ENCODE measurements around the gene SF3B2.
"Not testable (repeated sequence)": the region's sequence is repeated elsewhere in the genome, so short reads cannot be mapped to it uniquely, and the experiment has no call there.

Gene SF3B2

GRCh38 chr11:66015936-66016792 lies 36.0 kb upstream of the SF3B2 start:
- DNase-seq (ENCODE audit: low read depth, low spot score) = no peak
- H3K27ac ChIP-seq = no peak overlapping the region

- H3K27ac ChIP-seq = no peak overlapping the region
- no peak for DNase-seq (ENCODE audit: low read depth, low spot score)
Observed at GRCh38 chr11:66016793-66017177, 35.4 kb upstream of the SF3B2 start.

- DNase-seq (ENCODE audit: low read depth, low spot score) = no peak
- no peak overlapping the region for H3K27ac ChIP-seq
Observed at GRCh38 chr11:66017321-66017720, 34.8 kb upstream of the SF3B2 start.

- DNase-seq (ENCODE audit: low read depth, low spot score) = no peak
- no peak overlapping the region for H3K27ac ChIP-seq
Observed at GRCh38 chr11:66020212-66020611, 32.0 kb upstream of the SF3B2 start.

- no peak for DNase-seq (ENCODE audit: low read depth, low spot score)
- H3K27ac ChIP-seq = no peak overlapping the region
Observed at GRCh38 chr11:66020618-66021357, 31.4 kb upstream of the SF3B2 start.

GRCh38 chr11:66022401-66023185 lies 29.6 kb upstream of the SF3B2 start:
- DNase-seq (ENCODE audit: low read depth, low spot score) = no peak
- H3K27ac ChIP-seq = no peak overlapping the region

- DNase-seq (ENCODE audit: low read depth, low spot score); H3K27ac ChIP-seq: not testable (repeated sequence)
Observed at GRCh38 chr11:66023186-66023440, 29.1 kb upstream of the SF3B2 start.

- H3K27ac ChIP-seq = no peak within 1 kb of the TSS
Observed at GRCh38 chr11:66026017-66026529, 26.1 kb upstream of the SF3B2 start, which contains the start of gene CATSPER1. Gene CATSPER1, minus strand, starts transcription at chr11:66026479. Its CDS starts 100 bp downstream, at chr11:66026379.

GRCh38 chr11:66032957-66033735 lies 19.0 kb upstream of the SF3B2 start:
- no peak for DNase-seq (ENCODE audit: low read depth, low spot score)
- H3K27ac ChIP-seq = no peak overlapping the region

More at GRCh38 chr11:66026017-66026529, 26.1 kb upstream of the SF3B2 start, which contains the start of gene CATSPER1:
- DNase-seq (ENCODE audit: low read depth, low spot score) = no peak

- H3K27ac ChIP-seq = no peak overlapping the region
- no peak for DNase-seq (ENCODE audit: low read depth, low spot score)
Observed at GRCh38 chr11:66035653-66036333, 16.4 kb upstream of the SF3B2 start.

GRCh38 chr11:66036334-66036710 lies 15.8 kb upstream of the SF3B2 start:
- no peak for DNase-seq (ENCODE audit: low read depth, low spot score)
- no peak overlapping the region for H3K27ac ChIP-seq

- DNase-seq (ENCODE audit: low read depth, low spot score) = no peak
- no peak overlapping the region for H3K27ac ChIP-seq
Observed at GRCh38 chr11:66037327-66037726, 14.8 kb upstream of the SF3B2 start.

GRCh38 chr11:66039765-66040164 lies 12.4 kb upstream of the SF3B2 start:
- DNase-seq (ENCODE audit: low read depth, low spot score) = no peak
- H3K27ac ChIP-seq = no peak overlapping the region

GRCh38 chr11:66042227-66042995 lies 9.8 kb upstream of the SF3B2 start:
- no peak for DNase-seq (ENCODE audit: low read depth, low spot score)
- H3K27ac ChIP-seq = no peak overlapping the region

- no peak overlapping the region for H3K27ac ChIP-seq
- no peak for DNase-seq (ENCODE audit: low read depth, low spot score)
Observed at GRCh38 chr11:66042996-66043906, 8.9 kb upstream of the SF3B2 start.

GRCh38 chr11:66044757-66045156 lies 7.4 kb upstream of the SF3B2 start:
- no peak for DNase-seq (ENCODE audit: low read depth, low spot score)
- H3K27ac ChIP-seq = no peak overlapping the region

- H3K27ac ChIP-seq = no peak overlapping the region
- no peak for DNase-seq (ENCODE audit: low read depth, low spot score)
Observed at GRCh38 chr11:66045177-66045639, 7.0 kb upstream of the SF3B2 start.

- DNase-seq (ENCODE audit: low read depth, low spot score) = no peak
- no peak overlapping the region for H3K27ac ChIP-seq
Observed at GRCh38 chr11:66046901-66047300, 5.3 kb upstream of the SF3B2 start.

Data from epithelial cell of prostate (primary cell).